GM19099 (cell line): ENCODE measurements around the gene CIITA.

Source experiments
- POLR2A ChIP-seq: IDR thresholded peaks from 3 replicates; pipeline ENCODE4 v1.6.1; 2011; ENCODE audit warnings: low read depth; ENCODE audit not compliant: insufficient read length; ENCODE audit errors: extremely low read depth

CIITA gene

GRCh38 chr16:10868596-10869469 is 8.2 kb upstream of the CIITA start:
- TF ChIP-seq POLR2A, result peak; percentile 37

- no peak for TF ChIP-seq POLR2A
Observed at GRCh38 chr16:10870137-10870776, 6.7 kb upstream of the CIITA start.

GRCh38 chr16:10870808-10871156 is 6.2 kb upstream of the CIITA start:
- no peak for TF ChIP-seq POLR2A

- peak; percentile 42 for TF ChIP-seq POLR2A
Observed at GRCh38 chr16:10871157-10871991, 5.6 kb upstream of the CIITA start.

- no peak for TF ChIP-seq POLR2A
Observed at GRCh38 chr16:10876315-10876714, 687 bp upstream of the CIITA start.

- TF ChIP-seq POLR2A, result peak; percentile 46
Observed at GRCh38 chr16:10877472-10877946, 507 bp downstream of the CIITA start.

- no peak for TF ChIP-seq POLR2A
Observed at GRCh38 chr16:10878328-10878643, 1.3 kb downstream of the CIITA start.

- peak; percentile 74 for TF ChIP-seq POLR2A
Observed at GRCh38 chr16:10878644-10879501, 1.9 kb downstream of the CIITA start.

GRCh38 chr16:10879681-10880589 is 2.9 kb downstream of the CIITA start:
- peak; percentile 36 for TF ChIP-seq POLR2A

GRCh38 chr16:10880594-10881452 is 3.8 kb downstream of the CIITA start:
- peak; percentile 3 for TF ChIP-seq POLR2A

GRCh38 chr16:10881479-10882030 is 4.6 kb downstream of the CIITA start:
- TF ChIP-seq POLR2A, result peak; percentile 12

- no peak for TF ChIP-seq POLR2A
Observed at GRCh38 chr16:10883004-10883403, 6.0 kb downstream of the CIITA start.
